ENCODE data around the gene LDAF1.
"Not testable (repeated sequence)": the region's sequence is repeated elsewhere in the genome, so short reads cannot be mapped to it uniquely, and the experiment has no call there.

The LDAF1 gene

GRCh38 chr16:21162661-21163151 lies 4.2 kb downstream of the LDAF1 start:
- no peak for DNase-seq

- no peak for DNase-seq
These were observed 5.1 kb downstream of the LDAF1 start for GRCh38 chr16:21163576-21163975.

GRCh38 chr16:21164521-21165168 lies 6.2 kb downstream of the LDAF1 start:
- no peak for DNase-seq

- DNase-seq, result no peak
These were observed 8.1 kb downstream of the LDAF1 start for GRCh38 chr16:21166561-21166961.

- DNase-seq, result no peak
These were observed 8.9 kb downstream of the LDAF1 start for GRCh38 chr16:21167360-21167759.

- no peak for DNase-seq
These were observed 9.6 kb downstream of the LDAF1 start for GRCh38 chr16:21167929-21168602.

- no peak for DNase-seq
These were observed 10.9 kb downstream of the LDAF1 start for GRCh38 chr16:21169249-21169981.

GRCh38 chr16:21170116-21170515 lies 11.6 kb downstream of the LDAF1 start:
- not testable (repeated sequence) for DNase-seq

- peak; percentile 50 for DNase-seq
These were observed 14.2 kb downstream of the LDAF1 start for GRCh38 chr16:21172650-21173049.

- no peak for DNase-seq
These were observed 16.9 kb downstream of the LDAF1 start for GRCh38 chr16:21175397-21175796.

GRCh38 chr16:21179126-21179982 lies 20.9 kb downstream of the LDAF1 start:
- no peak for DNase-seq

GRCh38 chr16:21179983-21180365 lies 21.5 kb downstream of the LDAF1 start:
- no peak for DNase-seq

- no peak for DNase-seq
These were observed 25.5 kb downstream of the LDAF1 start for GRCh38 chr16:21183995-21184394.

- DNase-seq, result no peak
These were observed 26.4 kb downstream of the LDAF1 start for GRCh38 chr16:21184834-21185233.

- no peak for DNase-seq
These were observed 27.3 kb downstream of the LDAF1 start for GRCh38 chr16:21185659-21186325.

GRCh38 chr16:21186326-21186691 lies 27.8 kb downstream of the LDAF1 start:
- DNase-seq, result no peak

- no peak for DNase-seq
These were observed 30.8 kb downstream of the LDAF1 start for GRCh38 chr16:21189311-21189710.

GRCh38 chr16:21190013-21190412 lies 31.5 kb downstream of the LDAF1 start:
- DNase-seq, result no peak

GRCh38 chr16:21190599-21190998 lies 32.1 kb downstream of the LDAF1 start:
- no peak for DNase-seq

- DNase-seq, result no peak
These were observed 34.5 kb downstream of the LDAF1 start for GRCh38 chr16:21192991-21193390.

GRCh38 chr16:21194771-21195301 lies 36.4 kb downstream of the LDAF1 start:
- no peak for DNase-seq

GRCh38 chr16:21195330-21195729 lies 36.9 kb downstream of the LDAF1 start:
- DNase-seq, result not testable (repeated sequence)

All from RPMI8226 (cell line).